ENCODE measurements around the gene CHAT.
A peak's percentile ranks its signal among the peaks of the same experiment; 100 is the strongest.
"Not testable (repeated sequence)": the region's sequence is repeated elsewhere in the genome, so short reads cannot be mapped to it uniquely, and the experiment has no call there.

Gene CHAT

GRCh38 chr10:49668684-49669083 is 54.8 kb downstream of the CHAT start:
- no peak overlapping the region for H3K9ac ChIP-seq (ENCODE audit: low read length)
- H2BK120ac ChIP-seq (ENCODE audit: low read depth, low read length), result no peak overlapping the region
- no peak overlapping the region for H2BK12ac ChIP-seq (ENCODE audit: low read length in 2 of 2)
- no peak overlapping the region for H3K14ac ChIP-seq (ENCODE audit: low read length in 2 of 2)
- no peaks in the 10 kb centered on the region for H3K9me3 ChIP-seq (ENCODE audit: control insufficient read depth, low read length)
- H3K4ac ChIP-seq (ENCODE audit: low read depth in 1 of 2, low read length in 2 of 2), result no peak overlapping the region
- no peak overlapping the region for H3K18ac ChIP-seq (ENCODE audit: low read depth in 1 of 2, low read length in 2 of 2)
- H3K27ac ChIP-seq (ENCODE audit: low read length, poor library complexity, severe bottlenecking), result no peak overlapping the region
- no peak for DNase-seq
- no peak overlapping the region for H4K8ac ChIP-seq (ENCODE audit: low read length)
- H3K4me2 ChIP-seq (ENCODE audit: low read length, poor library complexity, severe bottlenecking), result no peak overlapping the region
- H4K91ac ChIP-seq (ENCODE audit: low read length), result no peak overlapping the region
- H3K27me3 ChIP-seq (ENCODE audit: control insufficient read depth in 1 of 2, insufficient read depth in 1 of 2, low read length in 2 of 2), result peaks cover 27 to 65% of the 10 kb centered on the region in 2 experiments
- no peaks in the 10 kb centered on the region for H3K4me1 ChIP-seq (ENCODE audit: control insufficient read depth, insufficient read depth, low read depth, low read length)
- no peak overlapping the region for H2BK15ac ChIP-seq (ENCODE audit: low read depth, poor library complexity, severe bottlenecking)
- H3K4me3 ChIP-seq (ENCODE audit: insufficient read depth in 1 of 2, low read depth in 1 of 2, low read length in 2 of 2), result no peak overlapping the region
- H3K79me1 ChIP-seq (replicated peaks; ENCODE audit: low read length, poor library complexity, severe bottlenecking), result no peaks in the 10 kb centered on the region
- no peak overlapping the region for H2AFZ ChIP-seq (ENCODE audit: low read depth, low read length)
- H3K36me3 ChIP-seq (ENCODE audit: control insufficient read depth in 1 of 2, insufficient read depth in 2 of 2, low read depth in 1 of 2, low read length in 2 of 2), result no peaks in the 10 kb centered on the region
- no peak overlapping the region for H2AK5ac ChIP-seq (ENCODE audit: low read length, severe bottlenecking)
- 59% methylated on average over 5 of the region's 6 CpGs for WGBS
- H3K23ac ChIP-seq (ENCODE audit: low read length in 2 of 2), result no peak overlapping the region
- H2BK5ac ChIP-seq (ENCODE audit: low read depth, low read length, poor library complexity, severe bottlenecking), result no peak overlapping the region

GRCh38 chr10:49678827-49679479 is 65.1 kb downstream of the CHAT start:
- no peak for DNase-seq

GRCh38 chr10:49679480-49679893 is 65.7 kb downstream of the CHAT start, which contains the start of gene C10orf53:
C10orf53 (plus strand) TSS chr10:49679651; CDS start chr10:49679698, 47 bp downstream.
- Histone ChIP-seq H2BK12ac (ENCODE audit: low read length in 2 of 2) (no peak within 1 kb of the TSS), H3K4me3 (ENCODE audit: insufficient read depth in 1 of 2, low read depth in 1 of 2, low read length in 2 of 2) (peak within 1 kb of the TSS; percentile 34 to 56), H3K9ac (ENCODE audit: low read length) (no peak within 1 kb of the TSS), H2BK120ac (ENCODE audit: low read depth, low read length) (no peak within 1 kb of the TSS), H3K4me2 (ENCODE audit: low read length, poor library complexity, severe bottlenecking) (peak within 1 kb of the TSS; percentile 79), H2BK15ac (ENCODE audit: low read depth, poor library complexity, severe bottlenecking) (no peak within 1 kb of the TSS), H3K14ac (ENCODE audit: low read length in 2 of 2) (no peak within 1 kb of the TSS), H3K9me3 (ENCODE audit: control insufficient read depth, low read length) (peaks cover 12% of the 10 kb centered on the region), H2AFZ (ENCODE audit: low read depth, low read length) (no peak within 1 kb of the TSS), H4K8ac (ENCODE audit: low read length) (no peak within 1 kb of the TSS), H2AK5ac (ENCODE audit: low read length, severe bottlenecking) (no peak within 1 kb of the TSS), H3K23ac (ENCODE audit: low read length in 2 of 2) (no peak within 1 kb of the TSS), H2BK5ac (ENCODE audit: low read depth, low read length, poor library complexity, severe bottlenecking) (no peak within 1 kb of the TSS), H3K36me3 (ENCODE audit: control insufficient read depth in 1 of 2, insufficient read depth in 2 of 2, low read depth in 1 of 2, low read length in 2 of 2) (no peaks in the 10 kb centered on the region), H3K27me3 (ENCODE audit: control insufficient read depth in 1 of 2, insufficient read depth in 1 of 2, low read length in 2 of 2) (peaks cover 25 to 44% of the 10 kb centered on the region in 2 experiments), H4K91ac (ENCODE audit: low read length) (no peak within 1 kb of the TSS), H3K27ac (ENCODE audit: low read length, poor library complexity, severe bottlenecking) (no peak within 1 kb of the TSS), H3K18ac (ENCODE audit: low read depth in 1 of 2, low read length in 2 of 2) (no peak within 1 kb of the TSS), H3K79me1 (replicated peaks; ENCODE audit: low read length, poor library complexity, severe bottlenecking) (no peaks in the 10 kb centered on the region), H3K4me1 (ENCODE audit: control insufficient read depth, insufficient read depth, low read depth, low read length) (peaks cover 5% of the 10 kb centered on the region), H3K4ac (ENCODE audit: low read depth in 1 of 2, low read length in 2 of 2) (no peak within 1 kb of the TSS)
- WGBS, result 8% methylated on average over 36 of the region's 36 CpGs
- peak; percentile 22 for DNase-seq

More at GRCh38 chr10:49678827-49679479, 65.1 kb downstream of the CHAT start:
- Histone ChIP-seq H2AFZ (ENCODE audit: low read depth, low read length) (no peak overlapping the region), H3K18ac (ENCODE audit: low read depth in 1 of 2, low read length in 2 of 2) (no peak overlapping the region), H4K8ac (ENCODE audit: low read length) (no peak overlapping the region), H2BK5ac (ENCODE audit: low read depth, low read length, poor library complexity, severe bottlenecking) (no peak overlapping the region), H3K27me3 (ENCODE audit: control insufficient read depth in 1 of 2, insufficient read depth in 1 of 2, low read length in 2 of 2) (peaks cover 25 to 49% of the 10 kb centered on the region in 2 experiments), H3K4me3 (ENCODE audit: insufficient read depth in 1 of 2, low read depth in 1 of 2, low read length in 2 of 2) (peak overlapping the region; percentile 34 to 56), H3K79me1 (replicated peaks; ENCODE audit: low read length, poor library complexity, severe bottlenecking) (no peaks in the 10 kb centered on the region), H3K36me3 (ENCODE audit: control insufficient read depth in 1 of 2, insufficient read depth in 2 of 2, low read depth in 1 of 2, low read length in 2 of 2) (no peaks in the 10 kb centered on the region), H3K4ac (ENCODE audit: low read depth in 1 of 2, low read length in 2 of 2) (no peak overlapping the region), H3K4me2 (ENCODE audit: low read length, poor library complexity, severe bottlenecking) (peak overlapping the region; percentile 79), H3K14ac (ENCODE audit: low read length in 2 of 2) (no peak overlapping the region), H2BK12ac (ENCODE audit: low read length in 2 of 2) (no peak overlapping the region), H3K27ac (ENCODE audit: low read length, poor library complexity, severe bottlenecking) (no peak overlapping the region), H2BK120ac (ENCODE audit: low read depth, low read length) (no peak overlapping the region), H2AK5ac (ENCODE audit: low read length, severe bottlenecking) (no peak overlapping the region), H3K9ac (ENCODE audit: low read length) (no peak overlapping the region), H3K4me1 (ENCODE audit: control insufficient read depth, insufficient read depth, low read depth, low read length) (peaks cover 5% of the 10 kb centered on the region), H2BK15ac (ENCODE audit: low read depth, poor library complexity, severe bottlenecking) (no peak overlapping the region), H3K23ac (ENCODE audit: low read length in 2 of 2) (no peak overlapping the region), H4K91ac (ENCODE audit: low read length) (no peak overlapping the region), H3K9me3 (ENCODE audit: control insufficient read depth, low read length) (peaks cover 12% of the 10 kb centered on the region)
- WGBS, result 13% methylated on average over 17 of the region's 19 CpGs

GRCh38 chr10:49682449-49682848 is 68.6 kb downstream of the CHAT start:
- not testable (repeated sequence) for H3K4me1 ChIP-seq (ENCODE audit: control insufficient read depth, insufficient read depth, low read depth, low read length); H3K9ac ChIP-seq (ENCODE audit: low read length); H2AK5ac ChIP-seq (ENCODE audit: low read length, severe bottlenecking); H3K27ac ChIP-seq (ENCODE audit: low read length, poor library complexity, severe bottlenecking); H3K4me3 ChIP-seq (ENCODE audit: insufficient read depth in 1 of 2, low read depth in 1 of 2, low read length in 2 of 2); H2AFZ ChIP-seq (ENCODE audit: low read depth, low read length); H2BK120ac ChIP-seq (ENCODE audit: low read depth, low read length); H3K4me2 ChIP-seq (ENCODE audit: low read length, poor library complexity, severe bottlenecking); H2BK12ac ChIP-seq (ENCODE audit: low read length in 2 of 2); DNase-seq; H4K8ac ChIP-seq (ENCODE audit: low read length); H3K23ac ChIP-seq (ENCODE audit: low read length in 2 of 2); H3K79me1 ChIP-seq (replicated peaks; ENCODE audit: low read length, poor library complexity, severe bottlenecking); H2BK5ac ChIP-seq (ENCODE audit: low read depth, low read length, poor library complexity, severe bottlenecking); H3K14ac ChIP-seq (ENCODE audit: low read length in 2 of 2); H3K18ac ChIP-seq (ENCODE audit: low read depth in 1 of 2, low read length in 2 of 2); H2BK15ac ChIP-seq (ENCODE audit: low read depth, poor library complexity, severe bottlenecking); H4K91ac ChIP-seq (ENCODE audit: low read length); H3K4ac ChIP-seq (ENCODE audit: low read depth in 1 of 2, low read length in 2 of 2); H3K36me3 ChIP-seq (ENCODE audit: control insufficient read depth in 1 of 2, insufficient read depth in 2 of 2, low read depth in 1 of 2, low read length in 2 of 2)
- H3K27me3 ChIP-seq (ENCODE audit: control insufficient read depth in 1 of 2, insufficient read depth in 1 of 2, low read length in 2 of 2), result peaks cover 29 to 54% of the 10 kb centered on the region in 2 experiments
- WGBS, result 72% methylated on average over 4 of the region's 5 CpGs
- peaks cover 20% of the 10 kb centered on the region for H3K9me3 ChIP-seq (ENCODE audit: control insufficient read depth, low read length)

All from mesenchymal stem cell (in vitro differentiated cells and primary cell).